ENCODE measurements around the gene SSBP3. TPM values are rescaled to one million over a fixed set of nuclear protein-coding genes. Genes with fewer than 3 reads are reported as not detected.

The SSBP3 gene
- total and polyA plus RNA-seq, 2 of the 13 experiments (the other 11 are each of a cell fraction or from before 2014, with no cell fraction given): 8.5 to 17.6 TPM

GRCh38 chr1:54239631-54240031 is 166.6 kb downstream of the SSBP3 start:
- no peaks in the 10 kb centered on the region for H3K79me2 ChIP-seq (ENCODE audit: insufficient read depth, low read length)
- H2AFZ ChIP-seq (ENCODE audit: low read length): no peak overlapping the region
- no peaks in the 10 kb centered on the region for H4K20me1 ChIP-seq (ENCODE audit: insufficient read depth, low read length)
- BruUV-seq (replicated peaks): no TSS peak
- DNase-seq (ENCODE audit: low spot score) (no peak), ATAC-seq (no peak), FAIRE-seq (no peak)
- H3K4me1 ChIP-seq (ENCODE audit: insufficient read depth, low read length): peaks cover 7% of the 10 kb centered on the region
- CTCF ChIA-PET (ENCODE audit: low intra/inter-chr PET ratio, low total read pairs): no interaction called here
- H3K27me3 ChIP-seq (ENCODE audit: control insufficient read depth in 1 of 2, insufficient read depth in 2 of 2, low read length in 2 of 2): no peaks in the 10 kb centered on the region
- no peaks in the 10 kb centered on the region for H3K9me3 ChIP-seq (ENCODE audit: low read length)
- H3K4me2 ChIP-seq (ENCODE audit: low read depth, low read length): no peak overlapping the region
- in situ Hi-C loops (cut with HindIII; ENCODE audit: extremely low pct_ligation_motif_present, low pct_unique_long_range_greater_than_20kb): no loop called here
- H3K4me3 ChIP-seq (replicated peaks in 1 of 3; ENCODE audit: insufficient read depth in 1 of 3, low read depth in 2 of 3, low read length in 3 of 3): no peak overlapping the region
- WGBS (ENCODE audit: low lambda C conversion rate): 96% methylated on average over 10 of the region's 10 CpGs
- no peak for TF ChIP-seq ZNF609 (CRISPR knock-in tag; IDR thresholded peaks at IDR 0.05; ENCODE audit: borderline replicate concordance)
- intact Hi-C loops (cut with micrococcal nuclease; ENCODE audit: unreplicated experiment): no loop called here
- POLR2A ChIA-PET: no interaction called here
- no peak overlapping the region for H3K27ac ChIP-seq (ENCODE audit: extremely low read length, insufficient read depth, low read length)
- H3K9ac ChIP-seq (ENCODE audit: insufficient read depth, low read depth, low read length): no peak overlapping the region
- peaks cover 15 to 22% of the 10 kb centered on the region in 2 experiments; a peak in 4 of 5 replicates for H3K36me3 ChIP-seq (replicated peaks in 1 of 2; ENCODE audit: control insufficient read depth in 1 of 2, insufficient read depth in 2 of 2, low read length in 2 of 2)

- Histone ChIP-seq H3K4me3 (replicated peaks in 1 of 3; ENCODE audit: insufficient read depth in 1 of 3, low read depth in 2 of 3, low read length in 3 of 3) (no peak overlapping the region), H3K9ac (ENCODE audit: insufficient read depth, low read depth, low read length) (no peak overlapping the region), H4K20me1 (ENCODE audit: insufficient read depth, low read length) (no peaks in the 10 kb centered on the region), H3K4me2 (ENCODE audit: low read depth, low read length) (no peak overlapping the region), H3K4me1 (ENCODE audit: insufficient read depth, low read length) (peaks cover 12% of the 10 kb centered on the region), H3K36me3 (replicated peaks in 1 of 2; ENCODE audit: control insufficient read depth in 1 of 2, insufficient read depth in 2 of 2, low read length in 2 of 2) (peaks cover 15 to 22% of the 10 kb centered on the region in 2 experiments; a peak in 4 of 5 replicates), H3K27me3 (ENCODE audit: control insufficient read depth in 1 of 2, insufficient read depth in 2 of 2, low read length in 2 of 2) (no peaks in the 10 kb centered on the region), H2AFZ (ENCODE audit: low read length) (no peak overlapping the region), H3K27ac (ENCODE audit: extremely low read length, insufficient read depth, low read length) (no peak overlapping the region), H3K9me3 (ENCODE audit: low read length) (no peaks in the 10 kb centered on the region), H3K79me2 (ENCODE audit: insufficient read depth, low read length) (no peaks in the 10 kb centered on the region)
- ChIA-PET POLR2A (no interaction called here), CTCF (ENCODE audit: low intra/inter-chr PET ratio, low total read pairs) (no interaction called here)
- in situ Hi-C loops (cut with HindIII; ENCODE audit: extremely low pct_ligation_motif_present, low pct_unique_long_range_greater_than_20kb) (no loop called here), intact Hi-C loops (cut with micrococcal nuclease; ENCODE audit: unreplicated experiment) (no loop called here)
- TF ChIP-seq SALL2 (CRISPR knock-in tag; IDR thresholded peaks at IDR 0.05) (no peak), ZNF816 (CRISPR knock-in tag; IDR thresholded peaks at IDR 0.05; ENCODE audit: borderline replicate concordance) (no peak), FOXK1 (CRISPR knock-in tag; IDR thresholded peaks at IDR 0.05; ENCODE audit: borderline replicate concordance, low read depth) (no peak), ZFP82 (CRISPR knock-in tag; IDR thresholded peaks at IDR 0.05; ENCODE audit: borderline replicate concordance) (no peak), SNAPC5 (CRISPR knock-in tag; IDR thresholded peaks at IDR 0.05; ENCODE audit: borderline replicate concordance) (no peak)
- no peak for DNase-seq (ENCODE audit: low spot score)
- no peak for FAIRE-seq
- BruUV-seq (replicated peaks): no TSS peak
- WGBS (ENCODE audit: low lambda C conversion rate): over 99% methylated on average over 5 of the region's 5 CpGs
- no peak for ATAC-seq
Measured at GRCh38 chr1:54239035-54239383, 167.2 kb downstream of the SSBP3 start.
